SK-MEL-5 (cell line): Measurements from ENCODE around the gene HAUS5. TPM values are rescaled to one million over a fixed set of nuclear protein-coding genes. Genes with fewer than 3 reads are reported as not detected.

Source experiments
- DNase-seq: peaks from one replicate; pipeline ENCODE4 v3.0.0-alpha.2; 2016; ENCODE audit warnings: low read depth, low spot score
- in situ Hi-C: cut with HindIII; loops from 2 replicates; pipeline ENCODE4 v1.10.0; 2016; ENCODE audit warnings: low sequenced_read_pairs, high pct_unique_total_duplicates, low pct_unique_long_range_greater_than_20kb
- total RNA-seq: library from RNA; depleted of rRNA; stranded (reverse); fragments of >200 nt; shearing (Covaris generic); gene quantifications from 2 replicates; pipeline ENCODE4 v1.2.3, GENCODE V29; 2014; rRNA removed

HAUS5 gene
- total RNA-seq, 1 experiment from 2014 or later, result 11.1 TPM

- in situ Hi-C loops, result no loop called here
- no peak for DNase-seq
Observed at GRCh38 chr19:35655600-35655999, 43.1 kb downstream of the HAUS5 start.

GRCh38 chr19:35656700-35657099, 44.2 kb downstream of the HAUS5 start:
- no peak for DNase-seq
- in situ Hi-C loops, result no loop called here

- no peak for DNase-seq
- in situ Hi-C loops, result no loop called here
Observed at GRCh38 chr19:35657904-35658700, 45.6 kb downstream of the HAUS5 start.

GRCh38 chr19:35661995-35662340, 49.4 kb downstream of the HAUS5 start:
- in situ Hi-C loops, result no loop called here
- DNase-seq, result no peak

GRCh38 chr19:35663981-35664380, 51.4 kb downstream of the HAUS5 start:
- in situ Hi-C loops, result no loop called here

GRCh38 chr19:35665157-35665556, 52.6 kb downstream of the HAUS5 start:
- in situ Hi-C loops, result no loop called here
- no peak for DNase-seq

More at GRCh38 chr19:35663981-35664380, 51.4 kb downstream of the HAUS5 start:
- DNase-seq, result no peak

GRCh38 chr19:35665604-35666003, 53.1 kb downstream of the HAUS5 start:
- no peak for DNase-seq
- in situ Hi-C loops, result no loop called here

GRCh38 chr19:35666251-35666913, 53.8 kb downstream of the HAUS5 start, which contains the start of gene UPK1A:
TSS of gene UPK1A (plus strand) at chr19:35666517. CDS start at chr19:35666813, 296 bp downstream.
- DNase-seq, result no peak
- in situ Hi-C loops, result no loop called here

- in situ Hi-C loops, result no loop called here
- no peak for DNase-seq
Observed at GRCh38 chr19:35669566-35669965, 57.0 kb downstream of the HAUS5 start.

GRCh38 chr19:35669974-35670373, 57.4 kb downstream of the HAUS5 start:
- DNase-seq, result no peak
- in situ Hi-C loops, result no loop called here

- in situ Hi-C loops, result no loop called here
- no peak for DNase-seq
Observed at GRCh38 chr19:35670686-35671085, 58.2 kb downstream of the HAUS5 start.

- no peak for DNase-seq
- in situ Hi-C loops, result no loop called here
Observed at GRCh38 chr19:35671818-35672217, 59.3 kb downstream of the HAUS5 start.

GRCh38 chr19:35673121-35673804, 60.7 kb downstream of the HAUS5 start:
- in situ Hi-C loops, result no loop called here
- peak; percentile 87 for DNase-seq

Other genes with a start within 250 kb of the HAUS5 start
- not detected in 2 replicates for gene GPR42, start 241.7 kb upstream of the HAUS5 start, total RNA-seq
- 0.13 TPM in 1 of 2 replicates, not detected in the other for gene FFAR2, start 164.5 kb upstream of the HAUS5 start, total RNA-seq
- not detected in 2 replicates for gene KRTDAP, start 122.3 kb upstream of the HAUS5 start, total RNA-seq
- 16.7 and 23.0 TPM in 2 replicates for gene DMKN, start 99.1 kb upstream of the HAUS5 start, total RNA-seq
- gene SBSN, start 84.4 kb upstream of the HAUS5 start, total RNA-seq, result 0.11 TPM in 1 of 2 replicates, not detected in the other
- 3.2 and 3.6 TPM in 2 replicates for gene GAPDHS, start 79.3 kb upstream of the HAUS5 start, total RNA-seq
- gene TMEM147, start 67.1 kb upstream of the HAUS5 start, total RNA-seq, result 582 and 591 TPM in 2 replicates
- not detected in 2 replicates for gene ATP4A, start 49.1 kb upstream of the HAUS5 start, total RNA-seq
- not detected in 2 replicates for gene PMIS2, start 26.6 kb upstream of the HAUS5 start, total RNA-seq
- gene RBM42, start 16.3 kb downstream of the HAUS5 start, total RNA-seq, result 54.5 and 58.2 TPM in 2 replicates
- gene ETV2, start 29.0 kb downstream of the HAUS5 start, total RNA-seq, result 0.40 TPM in 1 of 2 replicates, not detected in the other
- 568 and 619 TPM in 2 replicates for gene COX6B1, start 35.6 kb downstream of the HAUS5 start, total RNA-seq
- gene UPK1A, start 53.8 kb downstream of the HAUS5 start, total RNA-seq, result not detected in 2 replicates
- not detected in 2 replicates for gene ZBTB32, start 91.8 kb downstream of the HAUS5 start, total RNA-seq
- 3.7 and 5.9 TPM in 2 replicates for gene KMT2B, start 105.3 kb downstream of the HAUS5 start, total RNA-seq
- gene IGFLR1, start 129.7 kb downstream of the HAUS5 start, total RNA-seq, result 1.5 and 6.9 TPM in 2 replicates
- 6.0 and 6.9 TPM in 2 replicates for gene U2AF1L4, start 132.7 kb downstream of the HAUS5 start, total RNA-seq
- 51.5 and 56.0 TPM in 2 replicates for gene PSENEN, start 132.9 kb downstream of the HAUS5 start, total RNA-seq
- gene LIN37, start 135.8 kb downstream of the HAUS5 start, total RNA-seq, result 5.3 and 7.7 TPM in 2 replicates
- gene HSPB6, start 144.3 kb downstream of the HAUS5 start, total RNA-seq, result not detected in 2 replicates
- 1.3 and 1.7 TPM in 2 replicates for gene PROSER3, start 145.4 kb downstream of the HAUS5 start, total RNA-seq
- 0.83 and 0.87 TPM in 2 replicates for gene ARHGAP33, start 162.8 kb downstream of the HAUS5 start, total RNA-seq
- gene PRODH2, start 200.1 kb downstream of the HAUS5 start, total RNA-seq, result not detected in 2 replicates
- gene NPHS1, start 239.8 kb downstream of the HAUS5 start, total RNA-seq, result not detected in 2 replicates
- gene KIRREL2, start 244.2 kb downstream of the HAUS5 start, total RNA-seq, result 1.7 and 2.4 TPM in 2 replicates